Fibroblast of the aortic adventitia (primary cell): Measurements from ENCODE around the gene ATP7A. TPM values are rescaled to one million over a fixed set of nuclear protein-coding genes. Genes with fewer than 3 reads are reported as not detected.

Experiments
- DNase-seq: peaks from one replicate; pipeline ENCODE4 v3.0.0-alpha.2; 2010; ENCODE audit warnings: low read depth
- H3K4me3 ChIP-seq: 2 replicates; pipeline ENCODE4 v1.5.1; 2011; ENCODE audit warnings: low read depth, mild to moderate bottlenecking, control low read depth, low read length, moderate library complexity
- CTCF ChIP-seq: IDR thresholded peaks from 2 replicates; pipeline ENCODE4 v1.5.1; 2011; ENCODE audit warnings: mild to moderate bottlenecking, low read length, control low read depth, inconsistent platforms; ENCODE audit not compliant: insufficient read depth
- total RNA-seq: library from RNA; depleted of rRNA; stranded (reverse); fragments of >200 nt; gene quantifications from 2 replicates; pipeline ENCODE4 v1.2.3, GENCODE V29; 2012; ENCODE audit warnings: low replicate concordance

ATP7A gene
- total RNA-seq, 1 donor = 20.0 TPM

- no peak overlapping the region for H3K4me3 ChIP-seq
- TF ChIP-seq CTCF = no peak
- DNase-seq = no peak
Observed at GRCh38 chrX:77977095-77977494, 66.6 kb downstream of the ATP7A start.

- DNase-seq = no peak
- no peak overlapping the region for H3K4me3 ChIP-seq
- no peak for TF ChIP-seq CTCF
Observed at GRCh38 chrX:77977518-77977917, 67.0 kb downstream of the ATP7A start.

DNA sequence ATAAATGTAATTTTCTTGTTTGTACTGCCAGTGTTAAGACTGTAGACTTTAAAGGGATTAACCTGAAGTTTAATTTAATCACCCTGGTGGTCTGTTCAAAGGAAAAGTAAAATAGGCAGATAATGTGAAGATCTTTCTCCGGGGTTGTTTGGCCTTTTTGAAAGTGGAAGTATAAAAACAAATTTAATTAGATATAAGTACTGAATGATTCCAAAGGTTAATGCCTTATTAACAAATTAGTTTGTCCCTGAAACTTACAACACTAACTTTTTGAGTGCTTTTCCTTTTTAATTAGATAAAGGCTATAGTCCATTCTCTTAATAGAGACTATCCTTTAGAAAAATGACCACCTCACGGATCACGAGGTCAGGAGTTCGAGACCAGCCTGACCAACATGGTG lies 69.4 kb downstream of the ATP7A start:
- TF ChIP-seq CTCF = no peak
- H3K4me3 ChIP-seq = no peak overlapping the region

GRCh38 chrX:78011846-78012245 lies 101.4 kb downstream of the ATP7A start:
- H3K4me3 ChIP-seq = no peak overlapping the region
- DNase-seq = no peak
- no peak for TF ChIP-seq CTCF

More for the DNA sequence above, 69.4 kb downstream of the ATP7A start:
- no peak for DNase-seq

DNA sequence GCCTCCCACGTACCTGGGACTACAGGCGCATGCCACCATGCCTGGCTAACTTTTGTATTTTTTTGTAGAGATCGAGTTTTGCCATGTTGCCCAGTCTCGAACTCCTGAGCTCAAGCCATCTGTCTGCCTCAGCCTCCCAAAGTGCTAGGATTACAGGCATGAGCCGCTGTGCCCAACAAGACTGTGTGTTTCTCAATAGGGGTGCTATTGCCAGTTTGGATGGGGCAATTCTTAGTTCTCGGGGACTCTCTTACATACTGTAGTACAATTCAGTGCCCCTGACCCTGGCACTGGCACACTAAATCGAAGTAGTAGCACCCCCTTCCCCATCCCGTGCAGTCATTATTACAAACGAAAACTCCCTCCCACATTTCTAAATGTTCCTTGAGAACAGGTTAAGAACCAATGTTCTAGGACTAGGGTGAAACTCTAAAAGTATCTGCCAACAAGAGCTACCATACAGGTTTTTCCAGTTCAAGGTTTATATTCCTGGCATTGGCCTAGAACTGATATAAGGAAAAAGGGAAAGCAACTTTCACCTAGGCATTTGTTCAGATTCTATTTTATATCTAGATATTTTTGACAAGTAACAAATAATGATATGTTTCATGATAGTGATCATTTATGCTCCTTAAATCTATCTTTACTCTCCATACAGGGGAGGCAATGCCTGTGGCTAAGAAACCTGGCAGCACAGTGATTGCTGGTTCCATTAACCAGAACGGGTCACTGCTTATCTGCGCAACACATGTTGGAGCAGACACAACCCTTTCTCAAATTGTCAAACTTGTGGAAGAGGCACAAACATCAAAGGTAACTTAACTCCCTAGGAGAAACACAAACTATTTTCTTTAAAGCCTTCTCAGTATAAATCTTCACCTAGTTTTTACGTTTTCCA lies 109.3 kb downstream of the ATP7A start:
- no peak for DNase-seq
- no peak overlapping the region for H3K4me3 ChIP-seq
- no peak for TF ChIP-seq CTCF

- peak; percentile 3 for DNase-seq
- no peak overlapping the region for H3K4me3 ChIP-seq
- TF ChIP-seq CTCF = peak; percentile 60
Observed at GRCh38 chrX:78024349-78025059, 114.0 kb downstream of the ATP7A start.
